HFFc6 (cell line): Measurements from ENCODE around the gene MSI2. TPM values are rescaled to one million over a fixed set of nuclear protein-coding genes. Genes with fewer than 3 reads are reported as not detected.

Experiments used
- DNase-seq: peaks from one replicate; pipeline ENCODE4 v3.0.0-alpha.2; 2018
- H3K27ac Mint-ChIP-seq: 2 replicates; pipeline ENCODE4 v1.8.0; 2020; ENCODE audit warnings: mild to moderate bottlenecking, mixed read lengths
- H3K27me3 Mint-ChIP-seq: 2 replicates; pipeline ENCODE4 v1.8.0; 2021; ENCODE audit warnings: mild to moderate bottlenecking, moderate library complexity, mixed read lengths; ENCODE audit not compliant: insufficient read depth
- H3K36me3 Mint-ChIP-seq: 2 replicates; pipeline ENCODE4 v1.8.0; 2021; ENCODE audit warnings: low read depth, mixed read lengths
- H3K4me1 Mint-ChIP-seq: 2 replicates; pipeline ENCODE4 v1.8.0; 2020; ENCODE audit warnings: low read depth, mixed read lengths
- H3K4me3 Mint-ChIP-seq: 2 replicates; pipeline ENCODE4 v1.8.0; 2020; ENCODE audit warnings: mild to moderate bottlenecking, moderate library complexity, mixed read lengths
- H3K9me3 Mint-ChIP-seq: 2 replicates; pipeline ENCODE4 v1.8.0; 2020; ENCODE audit warnings: mild to moderate bottlenecking, mixed read lengths
- total RNA-seq, 6 experiments: library from RNA; stranded (reverse); fragmentation: NEBNext Ultra II Directional; extraction: Animal tissue kit (Norgen Biotek cat#: 25700); gene quantifications; 2 replicates in 1 of 6; 3 replicates in 5 of 6; pipeline ENCODE4 v1.2.3, GENCODE V29; 2021
- TF ChIP-seq, protein P1 (sequence below): fragments of 200-600 bp; sonication (generic); IDR thresholded peaks from 2 replicates; pipeline ENCODE4 v1.5.0; 2021; ENCODE audit warnings: antibody characterized with exemption, mild to moderate bottlenecking

Gene MSI2
- total RNA-seq, 6 experiments from 2014 or later: 53.5 to 71.7 (median 55.0) TPM

DNA sequence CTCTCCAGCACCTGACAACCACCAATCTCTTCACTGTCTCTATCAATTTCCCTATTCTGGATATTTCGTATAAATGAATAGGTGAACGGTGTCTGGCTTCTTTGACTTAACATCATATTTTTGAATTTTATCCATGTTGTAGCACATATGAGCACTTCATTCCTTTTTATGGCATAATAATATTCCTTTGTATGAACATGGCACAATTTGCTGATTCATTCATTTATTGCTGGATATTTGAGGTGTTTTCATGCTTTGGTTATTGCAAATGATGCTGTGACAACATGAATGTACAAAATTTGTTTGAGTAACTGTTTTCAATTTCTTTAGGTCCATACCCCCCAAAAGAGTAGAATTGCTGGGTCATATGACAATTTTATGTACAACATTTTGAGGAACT, 476.8 kb downstream of the MSI2 start:
- no peak for DNase-seq
- H3K36me3 Mint-ChIP-seq: no peaks in the 10 kb centered on the region
- no peak overlapping the region for H3K4me3 Mint-ChIP-seq
- no peaks in the 10 kb centered on the region for H3K9me3 Mint-ChIP-seq
- no peak overlapping the region for H3K27ac Mint-ChIP-seq
- H3K27me3 Mint-ChIP-seq: peaks cover 62% of the 10 kb centered on the region
- TF ChIP-seq, protein P1, sequence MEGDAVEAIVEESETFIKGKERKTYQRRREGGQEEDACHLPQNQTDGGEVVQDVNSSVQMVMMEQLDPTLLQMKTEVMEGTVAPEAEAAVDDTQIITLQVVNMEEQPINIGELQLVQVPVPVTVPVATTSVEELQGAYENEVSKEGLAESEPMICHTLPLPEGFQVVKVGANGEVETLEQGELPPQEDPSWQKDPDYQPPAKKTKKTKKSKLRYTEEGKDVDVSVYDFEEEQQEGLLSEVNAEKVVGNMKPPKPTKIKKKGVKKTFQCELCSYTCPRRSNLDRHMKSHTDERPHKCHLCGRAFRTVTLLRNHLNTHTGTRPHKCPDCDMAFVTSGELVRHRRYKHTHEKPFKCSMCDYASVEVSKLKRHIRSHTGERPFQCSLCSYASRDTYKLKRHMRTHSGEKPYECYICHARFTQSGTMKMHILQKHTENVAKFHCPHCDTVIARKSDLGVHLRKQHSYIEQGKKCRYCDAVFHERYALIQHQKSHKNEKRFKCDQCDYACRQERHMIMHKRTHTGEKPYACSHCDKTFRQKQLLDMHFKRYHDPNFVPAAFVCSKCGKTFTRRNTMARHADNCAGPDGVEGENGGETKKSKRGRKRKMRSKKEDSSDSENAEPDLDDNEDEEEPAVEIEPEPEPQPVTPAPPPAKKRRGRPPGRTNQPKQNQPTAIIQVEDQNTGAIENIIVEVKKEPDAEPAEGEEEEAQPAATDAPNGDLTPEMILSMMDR: no peak
- H3K4me1 Mint-ChIP-seq: no peaks in the 10 kb centered on the region

Other genes with a start within 250 kb of the MSI2 start
- 10 to 100 TPM in 5 of 6 experiments, 1 to 10 TPM in 1; 9.7 to 12.6 (median 10.7) TPM for gene AKAP1, start 171.3 kb upstream of the MSI2 start, total RNA-seq